GM19463 (cell line): ENCODE measurements around the gene SV2C.
"Not testable (repeated sequence)": the region's sequence is repeated elsewhere in the genome, so short reads cannot be mapped to it uniquely, and the experiment has no call there.

ENCODE experiments used
- ATAC-seq: cut with Tn5 transposase; IDR thresholded peaks from one replicate; pipeline ENCODE4 v1.9.1; 2021; ENCODE audit warnings: mild to moderate bottlenecking, moderate library complexity; ENCODE audit not compliant: unreplicated experiment

The SV2C gene

GRCh38 chr5:76291305-76292077 is 208.3 kb downstream of the SV2C start:
- ATAC-seq, result no peak

- peak; percentile 83 for ATAC-seq
These were observed 209.6 kb downstream of the SV2C start for GRCh38 chr5:76292620-76293322.

- ATAC-seq, result peak; percentile 42
These were observed 211.4 kb downstream of the SV2C start for GRCh38 chr5:76294573-76294972.

GRCh38 chr5:76298852-76299251 is 215.7 kb downstream of the SV2C start:
- ATAC-seq, result no peak

GRCh38 chr5:76299592-76299991 is 216.4 kb downstream of the SV2C start:
- no peak for ATAC-seq

GRCh38 chr5:76301932-76302331 is 218.7 kb downstream of the SV2C start:
- not testable (repeated sequence) for ATAC-seq

- not testable (repeated sequence) for ATAC-seq
These were observed 219.5 kb downstream of the SV2C start for GRCh38 chr5:76302661-76303060.

- peak; percentile 81 for ATAC-seq
These were observed 220.7 kb downstream of the SV2C start for GRCh38 chr5:76303921-76304320.

GRCh38 chr5:76305269-76305668 is 222.1 kb downstream of the SV2C start:
- ATAC-seq, result no peak

GRCh38 chr5:76305775-76306174 is 222.6 kb downstream of the SV2C start:
- no peak for ATAC-seq

GRCh38 chr5:76310208-76310607 is 227.0 kb downstream of the SV2C start:
- ATAC-seq, result no peak

GRCh38 chr5:76312783-76313182 is 229.6 kb downstream of the SV2C start:
- no peak for ATAC-seq

- ATAC-seq, result no peak
These were observed 231.5 kb downstream of the SV2C start for GRCh38 chr5:76314643-76315042.

GRCh38 chr5:76319673-76320072 is 236.5 kb downstream of the SV2C start:
- no peak for ATAC-seq

GRCh38 chr5:76323494-76323893 is 240.3 kb downstream of the SV2C start:
- ATAC-seq, result not testable (repeated sequence)

- ATAC-seq, result no peak
These were observed 242.1 kb downstream of the SV2C start for GRCh38 chr5:76325326-76325725.

- no peak for ATAC-seq
These were observed 242.8 kb downstream of the SV2C start for GRCh38 chr5:76325876-76326491.

GRCh38 chr5:76326577-76327302 is 243.6 kb downstream of the SV2C start:
- no peak for ATAC-seq

GRCh38 chr5:76329346-76329745 is 246.2 kb downstream of the SV2C start:
- no peak for ATAC-seq

GRCh38 chr5:76331126-76331525 is 247.9 kb downstream of the SV2C start:
- no peak for ATAC-seq

GRCh38 chr5:76332102-76332501 is 248.9 kb downstream of the SV2C start:
- no peak for ATAC-seq
